Astrocyte (in vitro differentiated cells and primary cell): ENCODE results near the gene GAS2. TPM values are rescaled to one million over a fixed set of nuclear protein-coding genes. Genes with fewer than 3 reads are reported as not detected.

ENCODE experiments used
- DNase-seq: peaks from one replicate; pipeline ENCODE4 v3.0.0-alpha.2; 2010; ENCODE audit warnings: low read depth
- FAIRE-seq: peaks from 2 replicates; lab custom pipeline; 2011; peaks lifted over from hg19 to GRCh38; lab: Jason Lieb, UNC
- H2AFZ ChIP-seq: 2 replicates; pipeline ENCODE4 v1.6.0; 2012; ENCODE audit warnings: low read depth, low read length, inconsistent platforms
- H3K27ac ChIP-seq: 2 replicates; pipeline ENCODE4 v1.5.1; 2011; ENCODE audit warnings: low read depth, low read length, inconsistent platforms
- H3K27me3 ChIP-seq: 2 replicates; pipeline ENCODE4 v1.6.0; 2011; ENCODE audit warnings: low read length, inconsistent platforms; ENCODE audit not compliant: insufficient read depth
- H3K36me3 ChIP-seq: 2 replicates; pipeline ENCODE4 v1.5.1; 2011; ENCODE audit warnings: low read length, inconsistent platforms; ENCODE audit not compliant: insufficient read depth
- H3K4me1 ChIP-seq: 2 replicates; pipeline ENCODE4 v1.5.1; 2011; ENCODE audit warnings: low read length, inconsistent platforms; ENCODE audit not compliant: insufficient read depth
- H3K4me2 ChIP-seq: 2 replicates; pipeline ENCODE4 v1.6.0; 2012; ENCODE audit warnings: low read length, inconsistent platforms
- H3K4me3 ChIP-seq: 2 replicates; pipeline ENCODE4 v1.5.1; 2011; ENCODE audit warnings: low read depth, mild to moderate bottlenecking, low read length, inconsistent platforms; ENCODE audit not compliant: insufficient read depth
- H3K79me2 ChIP-seq: 2 replicates; pipeline ENCODE4 v1.6.0; 2012; ENCODE audit warnings: mild to moderate bottlenecking, low read length, inconsistent platforms; ENCODE audit not compliant: insufficient read depth
- H3K9ac ChIP-seq: 2 replicates; pipeline ENCODE4 v1.6.0; 2012; ENCODE audit warnings: mild to moderate bottlenecking, low read length, inconsistent platforms
- H3K9me3 ChIP-seq: 2 replicates; pipeline ENCODE4 v1.5.1; 2012; ENCODE audit warnings: low read depth, mild to moderate bottlenecking, low read length, inconsistent platforms; ENCODE audit not compliant: insufficient read depth
- H4K20me1 ChIP-seq: 2 replicates; pipeline ENCODE4 v1.6.0; 2012; ENCODE audit warnings: low read length, inconsistent platforms; ENCODE audit not compliant: insufficient read depth
- H3K27ac Mint-ChIP-seq: one replicate; pipeline ENCODE4 v1.8.0; 2021; ENCODE audit warnings: mild to moderate bottlenecking, mixed read lengths; ENCODE audit not compliant: unreplicated experiment
- H3K27me3 Mint-ChIP-seq: one replicate; pipeline ENCODE4 v1.8.0; 2021; ENCODE audit warnings: low read depth, mixed read lengths; ENCODE audit not compliant: unreplicated experiment
- H3K36me3 Mint-ChIP-seq: one replicate; pipeline ENCODE4 v1.8.0; 2021; ENCODE audit warnings: low read depth, mixed read lengths; ENCODE audit not compliant: unreplicated experiment
- H3K4me1 Mint-ChIP-seq: one replicate; pipeline ENCODE4 v1.8.0; 2021; ENCODE audit warnings: low read depth, mixed read lengths; ENCODE audit not compliant: unreplicated experiment
- H3K4me3 Mint-ChIP-seq: one replicate; pipeline ENCODE4 v1.8.0; 2021; ENCODE audit warnings: mild to moderate bottlenecking, moderate library complexity, mixed read lengths; ENCODE audit not compliant: unreplicated experiment
- H3K9me3 Mint-ChIP-seq: one replicate; pipeline ENCODE4 v1.8.0; 2021; ENCODE audit warnings: mild to moderate bottlenecking, mixed read lengths; ENCODE audit not compliant: unreplicated experiment
- CTCF ChIP-seq: IDR thresholded peaks from 2 replicates; pipeline ENCODE4 v1.5.1; 2011; ENCODE audit warnings: low read depth, mild to moderate bottlenecking, inconsistent platforms, low read length, moderate library complexity; ENCODE audit not compliant: insufficient read depth
- EZH2 ChIP-seq: IDR thresholded peaks from 2 replicates; pipeline ENCODE4 v1.6.1; 2012; ENCODE audit warnings: mild to moderate bottlenecking, low read length, inconsistent platforms; ENCODE audit not compliant: insufficient read depth
- total RNA-seq: library from RNA; stranded (reverse); gene quantifications from 2 replicates; pipeline ENCODE4 v1.2.1, GENCODE V29; 2021

Gene GAS2
- total RNA-seq, 1 donor from 2014 or later: 1.5 TPM

DNA sequence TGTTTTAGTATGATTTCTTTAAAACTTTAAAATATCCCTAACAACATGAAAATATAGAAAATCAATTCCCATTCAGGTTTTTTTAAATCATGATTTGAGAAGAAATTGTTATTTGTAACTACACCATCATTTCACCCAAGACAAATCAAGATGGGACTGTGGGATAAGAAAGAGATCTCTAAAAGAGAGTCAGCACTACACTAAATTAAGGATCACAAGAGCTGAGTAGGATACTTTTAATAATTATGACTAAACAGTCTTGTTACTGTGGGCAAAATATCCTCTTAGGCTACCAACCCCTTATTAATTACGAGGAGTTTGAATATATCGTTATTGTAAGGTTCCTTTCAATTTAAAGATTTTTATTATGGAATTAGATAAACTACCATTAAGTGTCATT, 3.0 kb downstream of the GAS2 start:
- peaks cover 5% of the 10 kb centered on the region for H3K27me3 Mint-ChIP-seq
- peaks cover 15% of the 10 kb centered on the region for H3K27me3 ChIP-seq
- H3K27ac Mint-ChIP-seq: no peak overlapping the region
- no peaks in the 10 kb centered on the region for H3K36me3 Mint-ChIP-seq
- no peaks in the 10 kb centered on the region for H3K9me3 ChIP-seq
- H4K20me1 ChIP-seq: no peaks in the 10 kb centered on the region
- no peaks in the 10 kb centered on the region for H3K9me3 Mint-ChIP-seq
- FAIRE-seq: no peak
- no peak overlapping the region for H3K4me3 Mint-ChIP-seq
- TF ChIP-seq CTCF (no peak), EZH2 (no peak)
- H3K4me1 ChIP-seq: no peaks in the 10 kb centered on the region
- H3K9ac ChIP-seq: no peak overlapping the region
- DNase-seq: no peak
- no peak overlapping the region for H3K4me3 ChIP-seq
- no peak overlapping the region for H3K27ac ChIP-seq
- no peaks in the 10 kb centered on the region for H3K79me2 ChIP-seq
- H3K36me3 ChIP-seq: no peaks in the 10 kb centered on the region
- H3K4me1 Mint-ChIP-seq: peaks cover 5% of the 10 kb centered on the region
- no peak overlapping the region for H3K4me2 ChIP-seq
- no peak overlapping the region for H2AFZ ChIP-seq

- H3K36me3 Mint-ChIP-seq: no peaks in the 10 kb centered on the region
- no peaks in the 10 kb centered on the region for H4K20me1 ChIP-seq
- no peak overlapping the region for H3K27ac Mint-ChIP-seq
- DNase-seq: no peak
- no peaks in the 10 kb centered on the region for H3K9me3 Mint-ChIP-seq
- H3K27me3 Mint-ChIP-seq: peaks cover 5% of the 10 kb centered on the region
- H2AFZ ChIP-seq: no peak overlapping the region
- no peaks in the 10 kb centered on the region for H3K36me3 ChIP-seq
- peaks cover 15% of the 10 kb centered on the region for H3K27me3 ChIP-seq
- H3K4me1 ChIP-seq: no peaks in the 10 kb centered on the region
- TF ChIP-seq CTCF (no peak), EZH2 (no peak)
- H3K79me2 ChIP-seq: no peaks in the 10 kb centered on the region
- H3K9me3 ChIP-seq: no peaks in the 10 kb centered on the region
- H3K4me2 ChIP-seq: no peak overlapping the region
- FAIRE-seq: no peak
- H3K9ac ChIP-seq: no peak overlapping the region
- no peak overlapping the region for H3K4me3 Mint-ChIP-seq
- H3K4me3 ChIP-seq: no peak overlapping the region
- H3K4me1 Mint-ChIP-seq: peaks cover 8% of the 10 kb centered on the region
- no peak overlapping the region for H3K27ac ChIP-seq
Measured at GRCh38 chr11:22670830-22671229, 4.4 kb downstream of the GAS2 start.

DNA sequence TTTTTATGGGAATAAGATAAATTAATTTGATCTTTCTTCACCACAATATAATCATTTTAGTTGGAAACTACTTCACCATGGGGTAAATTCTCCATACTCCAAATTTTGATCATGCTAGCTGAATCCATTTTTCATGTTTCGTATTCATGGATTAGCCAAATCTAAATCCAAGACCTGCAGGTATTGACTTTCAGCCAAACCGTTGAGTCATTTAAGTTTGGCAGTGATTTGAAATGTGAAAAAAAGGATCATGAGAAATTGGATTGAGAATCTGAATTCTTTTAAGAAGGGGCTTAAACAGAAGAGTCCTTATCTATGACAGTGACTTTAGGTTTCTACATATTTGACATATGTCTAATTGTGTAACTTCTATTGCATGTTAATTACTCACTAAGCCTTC, 5.3 kb downstream of the GAS2 start:
- H3K9me3 ChIP-seq: no peaks in the 10 kb centered on the region
- FAIRE-seq: no peak
- no peak overlapping the region for H3K4me3 ChIP-seq
- Mint-ChIP-seq H3K4me1 (peaks cover 8% of the 10 kb centered on the region), H3K4me3 (no peak overlapping the region), H3K27ac (no peak overlapping the region), H3K27me3 (peaks cover 5% of the 10 kb centered on the region), H3K9me3 (no peaks in the 10 kb centered on the region), H3K36me3 (no peaks in the 10 kb centered on the region)
- no peaks in the 10 kb centered on the region for H3K36me3 ChIP-seq
- H3K27ac ChIP-seq: no peak overlapping the region
- no peak overlapping the region for H3K4me2 ChIP-seq
- H4K20me1 ChIP-seq: no peaks in the 10 kb centered on the region
- H3K27me3 ChIP-seq: peaks cover 15% of the 10 kb centered on the region
- H3K4me1 ChIP-seq: no peaks in the 10 kb centered on the region
- peak; percentile 9 for DNase-seq
- H2AFZ ChIP-seq: no peak overlapping the region
- no peak overlapping the region for H3K9ac ChIP-seq
- no peak for TF ChIP-seq CTCF
- H3K79me2 ChIP-seq: no peaks in the 10 kb centered on the region
